Vagina (tissue), 2 donors: ENCODE data around the gene ALDH8A1.

ENCODE experiments used
- POLR2A ChIP-seq, 2 donors: fragments of 450-650 bp; IDR thresholded peaks; one replicate each; pipeline ENCODE4 v1.6.1; 2017; ENCODE audit warnings: antibody characterized with exemption in 2 of 2, mild to moderate bottlenecking in 2 of 2, moderate library complexity in 2 of 2
- POLR2AphosphoS5 ChIP-seq, 2 donors: sonication (generic); formaldehyde crosslinking; IDR thresholded peaks; one replicate each; pipeline ENCODE4 v1.9.0; 2017; ENCODE audit warnings: antibody characterized with exemption in 2 of 2, mild to moderate bottlenecking in 2 of 2, low read depth in 1 of 2; ENCODE audit not compliant: insufficient read depth in 1 of 2

- TF ChIP-seq POLR2A (IDR thresholded peaks at IDR 0.05) (no peak), POLR2AphosphoS5 (IDR thresholded peaks at IDR 0.05; ENCODE audit: insufficient read depth in 1 of 2, low read depth in 1 of 2) (no peak)
These were observed 57.5 kb downstream of the ALDH8A1 start for GRCh38 chr6:134892362-134892761.
